Keratinocyte (primary cell): ENCODE measurements around the gene CLPTM1L. TPM values are rescaled to one million over a fixed set of nuclear protein-coding genes. Genes with fewer than 3 reads are reported as not detected.

ENCODE experiments used
- DNase-seq: peaks from one replicate; pipeline ENCODE4 v3.0.0-alpha.2; 2011; ENCODE audit warnings: low read depth, missing footprints, low spot score
- FAIRE-seq: peaks from 2 replicates; lab custom pipeline; 2011; peaks lifted over from hg19 to GRCh38; lab: Jason Lieb, UNC
- H2AFZ ChIP-seq: 2 replicates; pipeline ENCODE4 v1.6.0; 2012; ENCODE audit warnings: low read length, control low read depth, inconsistent platforms; ENCODE audit not compliant: control insufficient read depth
- H3K27ac ChIP-seq: 2 replicates; pipeline ENCODE4 v1.5.1; 2011; ENCODE audit warnings: low read length; ENCODE audit not compliant: control insufficient read depth, insufficient read depth
- H3K27me3 ChIP-seq: 3 replicates; pipeline ENCODE4 v1.6.0; 2011; ENCODE audit warnings: low read length; ENCODE audit not compliant: control insufficient read depth, insufficient read depth; ENCODE audit errors: extremely low read depth
- H3K36me3 ChIP-seq, 2 experiments: 2 replicates in 1 of 2; 3 replicates in 1 of 2; pipeline ENCODE4 v1.5.1; 2011; ENCODE audit warnings: low read length in 2 of 2, mild to moderate bottlenecking in 1 of 2; ENCODE audit not compliant: control insufficient read depth in 2 of 2, insufficient read depth in 2 of 2; ENCODE audit errors: extremely low read depth in 1 of 2
- H3K4me1 ChIP-seq: 3 replicates; pipeline ENCODE4 v1.5.1; 2011; ENCODE audit warnings: low read length; ENCODE audit not compliant: control insufficient read depth, insufficient read depth; ENCODE audit errors: extremely low read depth
- H3K4me2 ChIP-seq: 3 replicates; pipeline ENCODE4 v1.6.0; 2011; ENCODE audit warnings: low read depth, low read length; ENCODE audit not compliant: control insufficient read depth, insufficient read depth; ENCODE audit errors: extremely low read depth
- H3K4me3 ChIP-seq, 3 experiments: fragments of 200-600 bp in 1 of 3; sonication (generic) in 1 of 3; 2 replicates in 2 of 3; 3 replicates in 1 of 3; pipeline ENCODE4 v1.5.1; 2011 to 2016; ENCODE audit warnings: low read length in 3 of 3, mild to moderate bottlenecking in 3 of 3, control low read depth in 2 of 3, inconsistent platforms in 1 of 3, low read depth in 1 of 3, mixed read lengths in 1 of 3, mixed run types in 1 of 3, moderate library complexity in 1 of 3; ENCODE audit not compliant: control insufficient read depth in 2 of 3, insufficient read depth in 2 of 3; ENCODE audit errors: extremely low read depth in 1 of 3
- H3K79me2 ChIP-seq: 2 replicates; pipeline ENCODE4 v1.6.0; 2012; ENCODE audit warnings: low read length; ENCODE audit not compliant: control insufficient read depth, insufficient read depth
- H3K9ac ChIP-seq: 3 replicates; pipeline ENCODE4 v1.6.0; 2011; ENCODE audit warnings: low read length; ENCODE audit not compliant: control insufficient read depth, insufficient read depth; ENCODE audit errors: extremely low read depth
- H3K9me1 ChIP-seq: 3 replicates; pipeline ENCODE4 v1.6.0; 2011; ENCODE audit warnings: low read length; ENCODE audit not compliant: control insufficient read depth, insufficient read depth; ENCODE audit errors: extremely low read depth
- H3K9me3 ChIP-seq: 2 replicates; pipeline ENCODE4 v1.5.1; 2012; ENCODE audit warnings: low read depth, low read length; ENCODE audit not compliant: control insufficient read depth
- H4K20me1 ChIP-seq: 3 replicates; pipeline ENCODE4 v1.6.0; 2011; ENCODE audit warnings: low read length; ENCODE audit not compliant: control insufficient read depth, insufficient read depth; ENCODE audit errors: extremely low read depth
- CTCF ChIP-seq, 3 experiments: IDR thresholded peaks in 1 of 3; conservative IDR thresholded peaks in 1 of 3; optimal IDR thresholded peaks in 1 of 3; 2 replicates in 2 of 3; 3 replicates in 1 of 3; pipeline versions ENCODE3 to v1.5.1; 2011; ENCODE audit warnings: low read length in 3 of 3, mild to moderate bottlenecking in 3 of 3, moderate library complexity in 2 of 3, control low read depth in 1 of 3, inconsistent platforms in 1 of 3; ENCODE audit not compliant: insufficient read depth in 2 of 3; ENCODE audit errors: extremely low read depth in 1 of 3
- EZH2 ChIP-seq: IDR thresholded peaks from one replicate; pipeline ENCODE4 v1.6.1; 2012; ENCODE audit warnings: inconsistent platforms, mild to moderate bottlenecking, low read length, moderate library complexity
- dilution Hi-C: fragments of 300-500 bp; cut with MboI; formaldehyde crosslinking; loops from one replicate; pipeline ENCODE4 v1.7.0; 2020; ENCODE audit warnings: low sequenced_read_pairs; ENCODE audit not compliant: extremely low pct_ligation_motif_present
- polyA plus RNA-seq, 5 experiments: library from polyadenylated mRNA; depleted of rRNA in 3 of 5; stranded (reverse) in 3 of 5; stranded (forward) in 1 of 5; unstranded in 1 of 5; fragments of >200 nt; gene quantifications; 1 replicate in 1 of 5; 2 replicates in 3 of 5; 3 replicates in 1 of 5; pipeline versions ENCODE4 v1.2.1 to v1.2.3, GENCODE V29; 2011 to 2012; ENCODE audit warnings: missing spikeins in 2 of 5, low read depth in 1 of 5, low replicate concordance in 1 of 5

CLPTM1L gene
- polyA plus RNA-seq, 1 donor (not counting 4 experiments of a cell fraction or from before 2014, with no cell fraction given) = 142 TPM

DNA sequence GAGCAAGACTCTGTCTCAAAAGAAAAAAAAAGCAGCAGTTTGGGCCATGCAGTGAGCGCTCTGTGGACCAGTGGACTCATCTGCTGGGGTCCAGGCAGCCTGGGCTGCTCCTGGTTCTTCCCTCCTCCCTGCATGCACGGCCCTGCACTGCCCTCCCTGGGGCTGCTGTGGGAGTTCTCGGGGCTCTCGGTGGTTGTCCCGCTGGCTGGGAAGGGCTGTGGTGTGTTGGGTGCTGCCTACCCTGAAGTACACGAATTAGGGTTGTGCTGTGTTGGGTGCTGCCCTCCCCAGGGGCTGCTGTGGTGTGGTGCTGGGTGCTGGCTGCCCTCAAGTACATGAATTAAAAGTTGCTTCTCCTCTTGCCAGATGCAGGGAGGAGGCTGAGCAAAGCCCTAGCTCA lies 18.3 kb upstream of the CLPTM1L start:
- Histone ChIP-seq H3K9ac (no peak overlapping the region), H3K27ac (no peak overlapping the region), H3K4me1 (no peaks in the 10 kb centered on the region), H3K4me2 (no peak overlapping the region), H2AFZ (no peak overlapping the region), H3K36me3 (no peaks in the 10 kb centered on the region), H3K9me3 (no peaks in the 10 kb centered on the region), H3K4me3 (no peak overlapping the region), H3K79me2 (no peaks in the 10 kb centered on the region), H4K20me1 (no peaks in the 10 kb centered on the region), H3K27me3 (peaks cover 9% of the 10 kb centered on the region), H3K9me1 (no peaks in the 10 kb centered on the region)
- DNase-seq (no peak), FAIRE-seq (no peak)
- TF ChIP-seq CTCF (optimal IDR thresholded peaks at IDR 0.05 in 1 of 3, IDR thresholded peaks at IDR 0.05 in 1 of 3, conservative IDR thresholded peaks at IDR 0.05 in 1 of 3; ENCODE audit: extremely low read depth in 1 of 3, insufficient read depth in 2 of 3, low read length in 3 of 3) (no peak), EZH2 (no peak)
- dilution Hi-C loops = no loop called here

DNA sequence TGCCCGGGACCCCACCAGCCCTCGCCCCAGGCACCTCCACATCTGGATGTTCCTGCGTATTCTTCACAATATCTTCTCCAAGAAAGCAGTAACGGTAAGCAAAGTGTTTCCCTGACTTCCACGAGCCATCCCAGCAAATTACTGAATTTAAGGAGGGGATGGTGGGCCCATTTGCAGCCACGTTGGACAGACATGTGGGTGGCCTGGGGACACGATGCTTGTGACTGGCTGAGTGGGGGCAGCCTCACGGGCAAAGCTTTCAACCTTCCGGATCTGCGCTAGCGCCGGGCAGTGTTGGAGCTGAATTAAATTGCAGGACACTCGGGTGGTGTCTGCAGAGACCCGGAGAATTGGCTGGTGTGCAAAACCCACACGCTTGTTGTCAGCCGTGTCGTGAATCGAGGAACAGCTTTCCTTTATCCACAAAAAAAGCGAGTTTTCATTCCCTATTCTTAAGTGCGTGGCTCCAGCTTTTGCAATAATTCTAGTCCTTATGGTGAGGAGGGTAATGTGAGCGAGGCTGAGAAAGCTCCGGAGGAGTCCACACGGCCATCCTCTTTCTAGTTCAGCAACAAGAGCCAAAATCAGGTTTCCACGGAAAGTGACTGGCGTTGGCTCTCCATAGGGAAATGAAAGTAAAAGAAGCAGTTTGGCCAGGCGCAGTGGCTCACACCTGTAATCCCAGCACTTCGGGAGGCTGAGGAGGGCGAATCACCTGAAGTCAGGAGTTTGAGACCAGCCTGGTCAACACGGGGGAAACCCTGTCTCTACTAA lies 17.5 kb upstream of the CLPTM1L start:
- Histone ChIP-seq H3K9me3 (no peaks in the 10 kb centered on the region), H4K20me1 (no peaks in the 10 kb centered on the region), H2AFZ (no peak overlapping the region), H3K79me2 (no peaks in the 10 kb centered on the region), H3K36me3 (no peaks in the 10 kb centered on the region), H3K4me1 (no peaks in the 10 kb centered on the region), H3K9ac (no peak overlapping the region), H3K27me3 (peaks cover 9% of the 10 kb centered on the region), H3K27ac (no peak overlapping the region), H3K4me2 (no peak overlapping the region), H3K4me3 (no peak overlapping the region), H3K9me1 (no peaks in the 10 kb centered on the region)
- DNase-seq (no peak), FAIRE-seq (no peak)
- TF ChIP-seq EZH2 (no peak), CTCF (optimal IDR thresholded peaks at IDR 0.05 in 1 of 3, IDR thresholded peaks at IDR 0.05 in 1 of 3, conservative IDR thresholded peaks at IDR 0.05 in 1 of 3; ENCODE audit: extremely low read depth in 1 of 3, insufficient read depth in 2 of 3, low read length in 3 of 3) (no peak)
- dilution Hi-C loops = no loop called here
